ENCODE data around the gene ANO9.
"Not testable (repeated sequence)": the region's sequence is repeated elsewhere in the genome, so short reads cannot be mapped to it uniquely, and the experiment has no call there.

The ANO9 gene

GRCh38 chr11:413120-414081 is 28.4 kb downstream of the ANO9 start:
- DNase-seq = no peak

DNA sequence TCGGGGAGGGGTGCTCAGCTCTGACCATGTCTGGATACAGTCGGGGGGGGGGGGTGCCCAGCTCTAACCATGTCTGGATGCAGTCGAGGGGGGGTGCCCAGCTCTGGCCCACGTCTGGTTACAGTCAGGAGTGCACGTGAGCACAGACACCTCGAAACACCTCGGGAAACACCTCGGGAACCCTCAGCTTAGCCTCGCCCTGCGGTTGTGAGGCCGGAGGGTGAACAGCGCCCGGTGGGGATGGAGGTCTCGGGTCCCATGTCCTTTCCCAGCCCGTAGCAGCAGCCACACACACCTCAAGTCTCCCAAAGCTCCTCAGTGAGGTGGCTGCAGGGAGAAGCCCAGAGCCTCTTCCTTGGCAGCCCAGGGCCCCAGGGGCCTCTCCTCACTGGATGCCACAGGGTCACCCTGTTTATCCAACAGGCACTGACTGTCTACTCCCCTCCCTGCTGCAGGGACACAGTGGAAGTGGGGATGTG is 29.1 kb downstream of the ANO9 start:
- no peak for DNase-seq

- not testable (repeated sequence) for DNase-seq
Measured at GRCh38 chr11:411520-411919, 30.3 kb downstream of the ANO9 start.

- DNase-seq = not testable (repeated sequence)
Measured at GRCh38 chr11:410711-411110, 31.1 kb downstream of the ANO9 start.

DNA sequence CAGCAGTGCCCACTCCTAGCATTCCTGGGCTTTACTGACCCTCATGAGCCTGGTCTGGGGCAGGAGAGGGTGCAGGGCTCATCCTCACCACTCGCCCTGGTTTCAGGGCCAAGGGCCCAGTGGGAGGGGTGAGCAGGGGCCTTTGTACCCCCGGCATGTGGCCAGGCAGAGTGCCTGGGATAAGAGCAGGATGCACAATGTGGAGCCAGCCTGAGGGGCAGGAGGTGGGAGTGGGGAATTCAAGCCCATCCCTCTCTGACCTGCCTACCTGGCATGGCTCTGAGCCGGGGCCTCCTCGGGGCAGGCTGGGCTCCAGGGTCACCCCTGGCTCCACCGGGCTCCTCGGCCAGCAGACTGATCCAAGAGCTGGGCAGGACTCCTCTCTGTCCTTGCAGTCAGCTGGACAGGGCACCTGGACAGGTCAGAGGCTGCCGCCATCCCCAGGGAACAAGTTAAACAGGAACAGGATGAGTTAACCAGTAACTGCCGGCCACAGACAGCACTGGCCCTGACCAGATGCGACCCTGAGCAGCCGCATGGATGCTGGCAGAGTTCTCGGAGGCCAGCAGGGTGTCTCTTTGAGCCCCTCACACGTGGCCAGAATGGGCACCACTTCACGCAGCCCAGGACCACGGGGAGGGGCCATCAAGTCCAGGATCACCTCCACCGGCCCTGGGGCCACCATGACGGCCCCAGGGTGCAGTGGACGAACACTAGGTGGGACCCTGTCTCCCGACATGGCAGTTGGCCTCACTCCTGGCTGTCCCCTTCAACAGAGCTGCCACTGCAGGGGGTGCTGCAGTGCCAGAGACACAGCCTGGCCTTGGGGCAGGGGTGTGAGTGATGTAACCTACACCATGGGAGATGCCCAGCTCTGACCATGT is 32.0 kb downstream of the ANO9 start:
- no peak for DNase-seq

GRCh38 chr11:409008-409599 is 32.7 kb downstream of the ANO9 start:
- no peak for DNase-seq

- no peak for DNase-seq
Measured at GRCh38 chr11:408154-409007, 33.4 kb downstream of the ANO9 start.

GRCh38 chr11:407651-408123 is 34.1 kb downstream of the ANO9 start:
- no peak for DNase-seq

GRCh38 chr11:406796-407650 is 34.8 kb downstream of the ANO9 start:
- DNase-seq = no peak

DNA sequence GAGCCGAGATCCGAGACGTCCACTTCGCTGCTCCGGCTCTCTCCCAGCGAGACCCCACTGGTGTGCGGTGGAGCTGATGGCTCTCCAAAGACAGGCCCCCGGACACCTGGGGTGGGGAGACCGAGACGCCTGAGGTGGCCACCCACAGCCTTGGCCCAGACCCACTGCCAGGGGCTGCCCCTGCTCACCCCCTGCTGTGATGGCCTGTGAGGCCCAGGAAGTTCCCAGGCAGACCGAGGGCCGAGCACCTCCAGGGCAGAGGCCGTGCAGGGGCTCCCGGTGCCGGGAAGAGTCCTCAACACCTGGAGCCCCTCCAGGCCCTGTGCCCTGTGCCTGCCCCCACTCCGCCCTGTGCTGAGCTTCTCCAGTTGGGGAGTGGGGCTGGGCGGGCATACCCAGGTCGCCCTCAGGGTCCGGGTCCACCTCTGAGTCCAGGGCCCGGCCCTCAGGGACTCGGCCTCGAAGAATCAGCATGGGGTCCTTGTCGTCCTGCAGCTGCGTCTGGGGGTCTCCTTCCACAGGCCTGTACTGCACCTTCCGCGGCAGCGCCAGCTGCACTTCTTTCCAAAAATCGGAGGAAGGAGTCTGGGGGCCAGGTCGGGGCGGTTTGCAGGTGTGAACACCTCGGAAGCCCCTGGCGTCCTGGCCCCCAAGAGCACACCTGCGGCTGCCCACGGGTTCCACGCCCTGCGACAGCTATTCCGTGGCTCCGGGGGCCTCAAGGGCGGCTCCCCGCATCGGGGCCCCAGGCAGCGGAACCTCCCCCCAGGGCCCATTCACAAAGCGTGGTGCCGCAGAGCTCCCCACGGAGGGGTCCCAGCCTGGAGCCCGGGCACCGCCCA is 35.6 kb downstream of the ANO9 start:
- DNase-seq = no peak

DNA sequence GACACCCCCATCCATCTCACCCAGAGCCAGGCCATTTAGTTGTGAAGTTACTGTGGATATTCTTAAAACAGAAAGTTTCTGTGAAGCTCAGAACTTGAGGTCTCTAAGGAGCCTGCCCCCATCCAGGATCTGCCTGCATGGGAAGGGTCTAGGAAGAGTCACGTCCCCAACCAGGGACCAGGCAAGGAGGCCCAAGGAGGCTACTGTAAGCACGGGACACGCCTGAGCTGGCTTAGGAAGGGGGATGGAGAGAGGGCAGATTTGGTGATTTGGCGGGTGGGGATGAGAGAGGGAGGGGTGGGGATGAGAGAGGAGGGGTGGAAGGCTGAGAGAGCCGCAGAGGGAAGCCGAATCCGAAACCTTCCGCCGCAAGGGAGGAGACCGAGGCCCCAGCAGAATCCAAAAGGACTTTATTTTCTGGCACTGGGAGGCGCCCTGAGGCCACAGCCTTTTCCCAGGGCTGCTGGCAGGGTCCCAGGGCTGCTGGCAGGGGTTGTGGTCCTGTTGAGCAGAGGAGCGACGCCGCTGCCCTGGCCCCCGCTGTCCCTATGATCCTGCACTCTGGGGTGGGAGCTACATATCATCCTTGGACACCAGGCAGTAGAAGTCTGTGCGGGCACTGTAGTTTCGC is 36.4 kb downstream of the ANO9 start:
- DNase-seq = no peak

DNA sequence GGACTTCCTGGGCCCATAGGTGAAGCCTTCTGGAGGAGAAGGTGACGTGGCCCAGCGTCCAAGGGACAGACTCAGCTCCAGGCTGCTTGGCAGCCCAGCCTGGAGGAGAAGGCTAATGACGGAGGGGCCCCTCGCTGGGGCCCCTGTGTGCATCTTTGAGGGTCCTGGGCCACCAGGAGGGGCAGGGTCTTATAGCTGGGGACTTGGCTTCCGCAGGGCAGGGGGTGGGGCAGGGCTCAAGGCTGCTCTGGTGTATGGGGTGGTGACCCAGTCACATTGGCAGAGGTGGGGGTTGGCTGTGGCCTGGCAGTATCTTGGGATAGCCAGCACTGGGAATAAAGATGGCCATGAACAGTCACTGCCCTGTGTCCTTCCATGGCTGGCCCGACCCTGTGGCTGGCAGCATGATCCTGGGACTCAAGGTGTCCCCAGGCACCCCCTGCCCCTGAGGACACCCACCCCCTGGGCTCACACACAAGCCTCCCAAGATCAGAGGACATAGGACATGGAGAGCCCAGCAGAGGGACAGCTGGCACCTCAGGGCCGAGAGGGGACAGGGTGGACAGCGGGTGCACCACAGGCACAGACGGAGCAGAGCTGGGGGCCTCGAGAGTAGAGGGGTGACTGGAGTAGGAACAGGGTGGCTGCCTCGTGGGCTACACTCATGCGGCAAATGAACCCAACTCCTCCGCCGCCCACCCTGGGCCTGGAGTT is 37.1 kb downstream of the ANO9 start:
- DNase-seq = no peak

GRCh38 chr11:403761-404431 is 37.9 kb downstream of the ANO9 start:
- DNase-seq = no peak

- DNase-seq = no peak
Measured at GRCh38 chr11:403021-403760, 38.6 kb downstream of the ANO9 start.

GRCh38 chr11:401196-401595 is 40.6 kb downstream of the ANO9 start:
- DNase-seq = not testable (repeated sequence)

DNA sequence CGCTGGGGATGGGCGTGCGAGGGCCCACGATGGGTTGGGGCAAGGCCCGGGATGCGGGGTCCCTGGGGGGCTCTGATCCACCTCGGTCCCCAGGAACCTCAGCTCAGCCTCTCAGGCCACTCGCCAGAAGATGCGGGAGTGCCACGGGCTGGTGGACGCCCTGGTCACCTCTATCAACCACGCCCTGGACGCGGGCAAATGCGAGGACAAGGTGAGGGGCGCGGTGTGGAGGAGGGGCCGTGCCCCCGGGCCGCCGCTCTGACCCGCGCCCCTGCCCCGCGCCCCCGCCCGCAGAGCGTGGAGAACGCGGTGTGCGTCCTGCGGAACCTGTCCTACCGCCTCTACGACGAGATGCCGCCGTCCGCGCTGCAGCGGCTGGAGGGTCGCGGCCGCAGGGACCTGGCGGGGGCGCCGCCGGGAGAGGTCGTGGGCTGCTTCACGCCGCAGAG is 41.5 kb downstream of the ANO9 start:
- DNase-seq = no peak

DNA sequence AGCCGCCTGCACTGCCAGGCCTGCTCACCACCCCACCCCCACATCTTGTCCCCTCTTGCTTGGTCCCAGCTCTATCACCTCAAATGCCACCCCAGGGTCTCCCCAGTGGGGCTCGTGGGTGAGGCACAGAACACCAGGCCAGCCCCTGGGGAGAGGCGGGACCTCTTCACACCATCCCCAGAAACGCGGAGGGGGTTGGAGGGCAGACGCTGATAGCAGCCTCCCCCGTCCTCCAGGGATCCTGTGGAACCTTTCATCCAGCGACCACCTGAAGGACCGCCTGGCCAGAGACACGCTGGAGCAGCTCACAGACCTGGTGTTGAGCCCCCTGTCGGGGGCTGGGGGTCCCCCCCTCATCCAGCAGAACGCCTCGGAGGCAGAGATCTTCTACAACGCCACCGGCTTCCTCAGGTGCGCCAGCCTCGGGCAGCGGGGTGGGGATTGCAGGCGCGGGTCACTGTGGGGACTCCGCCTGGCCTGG is 42.0 kb downstream of the ANO9 start:
- DNase-seq = no peak
